Right lobe of liver (tissue), 4 donors: ENCODE measurements around the gene CLRN1.

Experiments
- POLR2A ChIP-seq: fragments of 450-650 bp; IDR thresholded peaks from one replicate; pipeline ENCODE4 v1.6.1; 2017; ENCODE audit warnings: antibody characterized with exemption, mild to moderate bottlenecking
- TF ChIP-seq, protein P1 (sequence below), 4 donors: fragments of 200-600 bp in 3 of 4; fragments of 450-650 bp in 1 of 4; IDR thresholded peaks; one replicate each; pipeline versions ENCODE4 v1.5.1 to v1.8.0; 2016 to 2022; ENCODE audit warnings: antibody characterized with exemption in 4 of 4, mild to moderate bottlenecking in 2 of 4
- donor health status: DM: no; HTN: no; CAD: no.
- donor health status: DM: no; HTN: no; CAD: no.
- donor health status: DM: no; HTN: yes; CAD: no.

DNA sequence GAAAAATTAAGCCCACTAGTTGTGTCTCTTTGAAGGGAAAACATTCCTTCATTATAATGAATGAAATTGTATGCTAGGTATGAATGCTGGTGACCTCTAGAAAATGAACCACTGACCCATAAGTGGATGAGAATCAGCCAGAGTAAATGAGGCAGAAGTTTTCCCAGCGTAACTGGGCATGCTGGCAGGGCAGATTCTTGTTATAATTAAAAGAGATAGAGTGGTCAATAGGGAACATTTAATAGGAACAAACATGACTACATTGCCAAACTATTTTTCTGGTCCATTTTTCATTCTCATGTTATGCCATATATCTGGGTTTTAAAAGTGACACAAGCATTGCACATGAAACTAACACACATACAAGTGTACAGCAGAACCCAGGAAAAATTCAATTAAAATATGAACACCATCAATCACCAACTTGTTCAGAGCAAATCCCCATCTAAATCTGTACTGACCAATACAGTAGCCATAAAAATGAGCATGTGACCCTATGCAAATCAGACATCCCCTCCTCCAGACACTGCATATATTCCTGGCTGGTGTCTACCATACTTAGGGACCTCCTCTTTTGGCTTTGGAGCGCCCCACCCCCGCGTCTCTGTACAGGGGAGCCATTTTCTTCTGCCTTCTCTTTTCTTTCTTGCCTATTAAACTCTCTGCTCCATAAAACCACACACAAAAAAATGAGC is 4.0 kb downstream of the CLRN1 start:
- TF ChIP-seq, protein P1, sequence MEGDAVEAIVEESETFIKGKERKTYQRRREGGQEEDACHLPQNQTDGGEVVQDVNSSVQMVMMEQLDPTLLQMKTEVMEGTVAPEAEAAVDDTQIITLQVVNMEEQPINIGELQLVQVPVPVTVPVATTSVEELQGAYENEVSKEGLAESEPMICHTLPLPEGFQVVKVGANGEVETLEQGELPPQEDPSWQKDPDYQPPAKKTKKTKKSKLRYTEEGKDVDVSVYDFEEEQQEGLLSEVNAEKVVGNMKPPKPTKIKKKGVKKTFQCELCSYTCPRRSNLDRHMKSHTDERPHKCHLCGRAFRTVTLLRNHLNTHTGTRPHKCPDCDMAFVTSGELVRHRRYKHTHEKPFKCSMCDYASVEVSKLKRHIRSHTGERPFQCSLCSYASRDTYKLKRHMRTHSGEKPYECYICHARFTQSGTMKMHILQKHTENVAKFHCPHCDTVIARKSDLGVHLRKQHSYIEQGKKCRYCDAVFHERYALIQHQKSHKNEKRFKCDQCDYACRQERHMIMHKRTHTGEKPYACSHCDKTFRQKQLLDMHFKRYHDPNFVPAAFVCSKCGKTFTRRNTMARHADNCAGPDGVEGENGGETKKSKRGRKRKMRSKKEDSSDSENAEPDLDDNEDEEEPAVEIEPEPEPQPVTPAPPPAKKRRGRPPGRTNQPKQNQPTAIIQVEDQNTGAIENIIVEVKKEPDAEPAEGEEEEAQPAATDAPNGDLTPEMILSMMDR (IDR thresholded peaks at IDR 0.05) = no peak
- TF ChIP-seq POLR2A = no peak
